GM18858 (cell line): ENCODE results near the gene GAPDHS.

ENCODE experiments used
- ATAC-seq: cut with Tn5 transposase; IDR thresholded peaks from one replicate; pipeline ENCODE4 v1.9.1; 2021; ENCODE audit not compliant: unreplicated experiment

Gene GAPDHS

GRCh38 chr19:35585848-35586247, 52.6 kb downstream of the GAPDHS start, which contains the start of gene PMIS2:
Gene PMIS2 (plus strand): TSS chr19:35586173. CDS start chr19:35586260, 87 bp downstream.
- no peak for ATAC-seq

- ATAC-seq, result no peak
Observed at GRCh38 chr19:35587321-35587720, 54.1 kb downstream of the GAPDHS start.

- no peak for ATAC-seq
Observed at GRCh38 chr19:35590875-35591274, 57.6 kb downstream of the GAPDHS start.

- ATAC-seq, result no peak
Observed at GRCh38 chr19:35592226-35592625, 59.0 kb downstream of the GAPDHS start.
